Aorta (tissue), 5 donors: ENCODE measurements around the gene AP5Z1. TPM values are rescaled to one million over a fixed set of nuclear protein-coding genes. Genes with fewer than 3 reads are reported as not detected.

Experiments
- ATAC-seq: fragments of 200-7000 bp; cut with Tn5 transposase; one replicate; pipeline ENCODE4 v1.9.1; 2022; ENCODE audit warnings: moderate library complexity; ENCODE audit not compliant: low FRiP score
- DNase-seq, 2 donors: peaks; one replicate each; pipeline ENCODE4 v3.0.0-alpha.2; 2020
- H3K27ac ChIP-seq, 2 donors: one replicate each; pipeline ENCODE4 v1.5.1; 2013; ENCODE audit warnings: low read length in 2 of 2, mild to moderate bottlenecking in 2 of 2, moderate library complexity in 2 of 2, control low read depth in 1 of 2, inconsistent platforms in 1 of 2, low read depth in 1 of 2
- H3K27me3 ChIP-seq, 2 donors: one replicate each; pipeline ENCODE4 v1.6.1; 2013; ENCODE audit warnings: control low read depth in 1 of 2, low read length in 1 of 2, mild to moderate bottlenecking in 1 of 2, moderate library complexity in 1 of 2; ENCODE audit not compliant: insufficient read depth in 2 of 2, control insufficient read depth in 1 of 2
- H3K36me3 ChIP-seq, 2 donors: one replicate each; pipeline ENCODE4 v1.6.1; 2013; ENCODE audit warnings: control low read depth in 1 of 2, low read length in 1 of 2, mild to moderate bottlenecking in 1 of 2; ENCODE audit not compliant: insufficient read depth in 2 of 2, control insufficient read depth in 1 of 2
- H3K4me1 ChIP-seq, 2 donors: one replicate each; pipeline ENCODE4 v1.6.1; 2013; ENCODE audit warnings: low read length in 2 of 2, control low read depth in 1 of 2, mild to moderate bottlenecking in 1 of 2, moderate library complexity in 1 of 2; ENCODE audit not compliant: insufficient read depth in 2 of 2, control insufficient read depth in 1 of 2
- H3K4me3 ChIP-seq, 2 donors: one replicate each; pipeline ENCODE4 v1.5.1; 2013; ENCODE audit warnings: low read length in 2 of 2, control low read depth in 1 of 2, mild to moderate bottlenecking in 1 of 2
- H3K9me3 ChIP-seq: one replicate; pipeline ENCODE4 v1.6.1; 2013; ENCODE audit warnings: mild to moderate bottlenecking, low read length; ENCODE audit not compliant: control insufficient read depth
- WGBS, 2 donors: extraction: QIAGEN DNeasy Blood & Tissue Kit; methylation state at CpG; one replicate each; pipeline ENCODE4 v1.1.7; 2013; 5-methylcytosine and 5-hydroxymethylcytosine counted together
- intact Hi-C, 2 donors: fragments of 100-400 bp; cut with DNase I; formaldehyde crosslinking; loops; one replicate each; pipeline versions ENCODE4 v1.14.2 to v1.15.0; 2022
- polyA plus RNA-seq, 2 donors: library from polyadenylated mRNA; stranded (reverse); fragments of 200-250 nt; gene quantifications; one replicate each; pipeline ENCODE4 v1.2.3, GENCODE V29; 2013
- total RNA-seq, 2 donors: library from RNA; stranded (reverse); fragmentation: NEBNext Ultra II Directional; extraction: Animal tissue kit (Norgen Biotek cat#: 25700); gene quantifications; one replicate each; pipeline ENCODE4 v1.2.1, GENCODE V29; 2021
- donor health status: healthy with polysubstance abuse.
- donor health status: Bipolar disorder and iron deficiency.
- donor health status: DM: no; HTN: no; CAD: no.
- donor health status: DM: no; HTN: no; CAD: no.
- donor health status: DM: yes; HTN: yes; CAD: no.

AP5Z1 gene
- total and polyA plus RNA-seq, 4 donors = 12.5 to 99.9 (median 38.0) TPM

DNA sequence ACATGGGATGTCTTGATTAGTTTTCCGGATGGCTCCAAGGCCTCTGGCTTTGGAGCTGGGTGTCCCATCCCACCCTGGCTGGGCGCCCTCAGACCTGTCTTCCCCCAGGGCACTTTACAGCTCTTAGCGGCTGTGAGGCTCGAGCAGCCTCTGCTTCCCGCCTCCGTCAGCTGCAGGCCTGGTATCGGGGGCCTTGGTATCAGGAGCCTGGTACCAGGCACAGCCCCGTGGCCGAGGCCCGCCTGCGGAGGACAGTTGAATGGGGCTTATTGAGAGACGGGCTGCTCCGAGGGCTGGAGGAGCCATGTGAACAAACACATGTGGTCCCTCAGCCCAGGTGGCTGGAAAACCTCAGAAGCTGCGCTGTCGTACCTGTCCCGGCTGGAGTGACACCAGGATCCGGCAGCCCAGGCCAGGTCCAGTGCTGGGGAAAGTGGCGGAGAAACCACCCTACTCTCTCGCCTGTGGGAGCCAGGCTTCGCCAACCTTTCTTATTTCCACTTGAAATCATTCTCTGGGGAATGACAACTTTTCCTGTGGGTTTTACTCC is 23.9 kb upstream of the AP5Z1 start:
- Histone ChIP-seq H3K27ac (peak overlapping the region; percentile 2 to 16), H3K4me3 (no peak overlapping the region), H3K4me1 (no peaks in the 10 kb centered on the region), H3K27me3 (no peaks in the 10 kb centered on the region), H3K9me3 (no peaks in the 10 kb centered on the region), H3K36me3 (peaks cover 0 to 2% of the 10 kb centered on the region in 2 donors)
- 17 to 24% methylated on average over 20 of the region's 20 CpGs for WGBS, 2 donors
- intact Hi-C loops = loop anchor here in 1 of 2 donors (5.0 kb wide), 1 partner anchor 69 kb away; the partner anchor contains the start of gene FOXK1
- no peak for DNase-seq
- no peak for ATAC-seq

DNA sequence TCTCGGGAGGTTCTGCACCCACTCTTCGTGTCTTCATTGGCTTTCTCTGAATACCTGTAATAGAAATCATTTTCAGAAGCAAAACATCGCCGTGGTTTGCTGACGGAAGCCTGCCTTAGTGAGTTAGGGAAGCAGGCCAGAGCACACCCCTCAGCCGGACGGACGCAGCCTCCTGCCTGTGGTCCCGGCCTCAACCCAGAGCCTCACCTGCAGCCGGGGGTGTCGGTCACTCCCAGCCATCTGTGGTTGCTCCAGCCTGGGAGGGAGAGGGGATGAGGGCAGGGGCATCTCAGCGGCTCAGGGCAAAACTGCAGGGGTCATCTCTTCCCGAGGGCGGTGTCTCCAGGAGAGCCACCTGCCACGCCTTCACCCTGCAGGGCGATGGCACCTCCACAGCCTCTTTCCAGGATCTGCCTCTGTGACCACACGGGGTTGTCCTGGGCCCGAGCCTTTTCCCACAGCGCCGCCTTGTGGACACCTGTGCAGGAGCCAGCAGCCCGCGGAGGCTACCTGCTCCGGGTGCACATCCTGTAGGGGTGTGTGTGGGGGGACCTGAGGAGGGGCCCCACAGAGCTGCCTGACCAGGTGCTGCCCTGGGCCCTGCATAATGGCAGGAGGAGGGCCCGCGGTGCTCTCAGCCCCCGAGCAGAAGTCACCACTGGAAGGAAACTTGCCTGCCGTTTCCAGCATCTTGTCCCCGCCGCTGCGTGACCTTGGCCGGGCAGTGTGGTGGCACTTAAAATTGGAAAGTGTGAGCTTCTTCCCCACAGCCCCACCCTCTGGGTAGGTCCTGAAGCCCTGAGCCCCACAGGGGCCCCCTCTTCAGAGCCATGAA is 21.6 kb upstream of the AP5Z1 start:
- H3K27ac ChIP-seq = no peak overlapping the region
- H3K9me3 ChIP-seq = no peaks in the 10 kb centered on the region
- 51 to 55% methylated on average over 31 of the region's 31 CpGs for WGBS, 2 donors
- no peaks in the 10 kb centered on the region for H3K27me3 ChIP-seq
- H3K4me3 ChIP-seq = no peak overlapping the region
- ATAC-seq = peak; percentile 84
- intact Hi-C loops = loop anchor here in 1 of 2 donors (5.0 kb wide), 1 partner anchor 72 kb away; the partner anchor contains the start of gene FOXK1
- peaks cover 0 to 2% of the 10 kb centered on the region in 2 donors for H3K36me3 ChIP-seq
- H3K4me1 ChIP-seq = no peaks in the 10 kb centered on the region
- peak; percentile 82 to 95 for DNase-seq

DNA sequence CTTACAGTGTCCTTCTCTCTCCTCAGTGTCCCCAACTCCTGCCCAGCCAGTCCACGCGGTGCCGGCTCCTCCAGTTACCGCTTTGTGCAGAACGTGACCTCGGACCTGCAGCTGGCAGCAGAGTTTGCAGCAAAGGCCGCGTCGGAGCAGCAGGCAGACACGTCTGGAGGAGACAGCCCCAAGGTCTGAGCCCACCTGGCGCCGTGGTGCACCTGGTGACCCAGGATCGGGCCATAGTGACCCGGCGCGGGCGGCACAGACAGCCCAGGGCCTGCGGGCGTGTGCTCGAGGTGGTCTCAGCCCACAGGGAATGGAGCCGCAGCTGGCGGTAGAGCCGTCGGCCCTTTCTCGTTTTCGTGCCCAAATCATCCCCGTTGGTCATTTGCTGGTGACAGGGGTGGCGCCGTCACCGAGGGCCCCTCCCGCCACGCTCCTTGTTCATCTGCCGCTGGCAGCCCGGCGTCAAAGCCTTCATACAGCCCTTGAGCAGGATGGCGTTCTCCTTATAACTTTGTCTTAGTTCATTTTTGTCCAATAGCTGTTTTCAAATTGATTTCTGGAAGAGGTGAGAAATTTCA is 20.9 kb upstream of the AP5Z1 start:
- no peak overlapping the region for H3K27ac ChIP-seq
- intact Hi-C loops = loop anchor here in 1 of 2 donors (5.0 kb wide), 1 partner anchor 72 kb away; the partner anchor contains the start of gene FOXK1
- peak; percentile 3 for ATAC-seq

DNA sequence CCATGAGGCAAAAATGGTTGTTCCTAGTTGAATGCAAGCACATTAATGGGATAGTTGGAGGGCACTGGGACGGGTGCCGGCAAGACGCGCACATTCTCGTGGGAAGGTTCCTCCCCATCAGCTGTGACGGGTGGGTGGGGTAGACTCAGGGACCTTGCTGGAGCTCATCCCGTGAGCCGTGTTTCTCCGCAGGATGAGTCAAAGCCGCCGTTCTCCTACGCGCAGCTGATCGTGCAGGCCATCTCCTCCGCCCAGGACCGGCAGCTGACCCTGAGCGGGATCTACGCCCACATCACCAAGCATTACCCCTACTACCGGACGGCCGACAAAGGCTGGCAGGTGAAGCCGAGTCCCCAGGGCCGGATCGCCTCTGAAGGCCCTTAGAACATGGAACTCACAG is 20.4 kb upstream of the AP5Z1 start:
- Histone ChIP-seq H3K36me3 (peaks cover 0 to 2% of the 10 kb centered on the region in 2 donors), H3K4me3 (no peak overlapping the region), H3K27me3 (no peaks in the 10 kb centered on the region), H3K27ac (no peak overlapping the region), H3K9me3 (no peaks in the 10 kb centered on the region), H3K4me1 (no peaks in the 10 kb centered on the region)
- 92 to 93% methylated on average over 24 of the region's 24 CpGs for WGBS, 2 donors
- DNase-seq (no peak), ATAC-seq (no peak)
- intact Hi-C loops = no loop called here

More for the DNA sequence above, 20.9 kb upstream of the AP5Z1 start:
- no peaks in the 10 kb centered on the region for H3K9me3 ChIP-seq
- DNase-seq = no peak
- H3K36me3 ChIP-seq = peaks cover 0 to 2% of the 10 kb centered on the region in 2 donors
- WGBS, 2 donors = 90 to 92% methylated on average over 36 of the region's 36 CpGs
- H3K27me3 ChIP-seq = no peaks in the 10 kb centered on the region
- no peaks in the 10 kb centered on the region for H3K4me1 ChIP-seq
- H3K4me3 ChIP-seq = no peak overlapping the region

DNA sequence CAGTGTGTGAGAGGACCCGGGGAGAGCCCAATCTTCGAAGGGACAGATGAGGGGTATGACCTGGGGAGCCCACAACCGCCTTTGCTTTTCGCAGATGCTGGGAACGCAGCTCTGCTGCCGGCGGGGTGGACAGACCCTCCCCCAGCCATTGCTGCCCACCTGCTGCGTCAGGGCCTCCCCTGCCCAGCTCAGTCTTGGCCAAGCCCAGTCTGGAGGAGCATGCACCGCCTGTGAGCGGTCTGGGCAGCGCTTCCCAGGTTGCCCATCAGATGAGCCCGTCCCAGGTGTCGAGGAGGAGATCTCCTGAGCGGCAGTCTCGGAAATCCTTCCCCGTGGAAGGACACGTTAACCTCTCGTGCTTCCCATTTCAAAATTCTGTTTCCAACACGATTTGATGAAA is 17.3 kb upstream of the AP5Z1 start:
- DNase-seq (no peak), ATAC-seq (no peak)
- intact Hi-C loops = no loop called here
- Histone ChIP-seq H3K27me3 (no peaks in the 10 kb centered on the region), H3K4me3 (no peak overlapping the region), H3K27ac (no peak overlapping the region), H3K9me3 (no peaks in the 10 kb centered on the region), H3K36me3 (peaks cover 0 to 8% of the 10 kb centered on the region in 2 donors), H3K4me1 (no peaks in the 10 kb centered on the region)
- 92 to 94% methylated on average over 19 of the region's 19 CpGs for WGBS, 2 donors

DNA sequence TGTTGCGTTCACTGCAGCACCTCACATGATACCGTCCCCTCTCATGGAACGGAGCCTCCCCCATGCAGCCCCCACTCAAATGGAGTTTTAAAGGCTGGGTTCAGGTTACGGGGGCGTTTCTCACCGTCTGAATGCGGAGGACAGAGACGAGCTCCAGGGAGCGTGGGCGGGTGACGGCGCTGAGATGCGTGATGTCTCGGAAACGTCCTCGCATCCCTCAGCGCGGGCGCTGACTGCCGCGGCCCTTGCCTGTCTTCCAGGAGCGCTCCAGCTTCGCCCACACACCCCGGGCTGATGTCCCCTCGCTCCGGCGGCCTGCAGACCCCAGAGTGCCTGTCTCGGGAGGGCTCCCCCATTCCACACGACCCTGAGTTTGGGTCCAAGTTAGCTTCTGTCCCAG is 16.6 kb upstream of the AP5Z1 start:
- Histone ChIP-seq H3K4me3 (no peak overlapping the region), H3K27me3 (no peaks in the 10 kb centered on the region), H3K4me1 (no peaks in the 10 kb centered on the region), H3K27ac (no peak overlapping the region), H3K9me3 (no peaks in the 10 kb centered on the region), H3K36me3 (peaks cover 0 to 10% of the 10 kb centered on the region in 2 donors)
- 93% methylated on average over 29 of the region's 29 CpGs for WGBS, 2 donors
- DNase-seq (no peak), ATAC-seq (no peak)
- intact Hi-C loops = no loop called here

GRCh38 chr7:4759211-4759610 is 16.2 kb upstream of the AP5Z1 start:
- peak; percentile 46 for ATAC-seq
- Histone ChIP-seq H3K9me3 (no peaks in the 10 kb centered on the region), H3K4me1 (no peaks in the 10 kb centered on the region), H3K4me3 (no peak overlapping the region), H3K27ac (no peak overlapping the region), H3K36me3 (peaks cover 0 to 10% of the 10 kb centered on the region in 2 donors), H3K27me3 (no peaks in the 10 kb centered on the region)
- 96% methylated on average over 40 of the region's 40 CpGs for WGBS, 2 donors
- intact Hi-C loops = no loop called here
- no peak for DNase-seq

- DNase-seq (no peak), ATAC-seq (no peak)
- 93 to 94% methylated on average over 26 of the region's 26 CpGs for WGBS, 2 donors
- no peaks in the 10 kb centered on the region for H3K9me3 ChIP-seq
- no peak overlapping the region for H3K27ac ChIP-seq
- H3K36me3 ChIP-seq = peaks cover 0 to 8% of the 10 kb centered on the region in 2 donors
- intact Hi-C loops = no loop called here
- H3K4me3 ChIP-seq = no peak overlapping the region
- H3K27me3 ChIP-seq = no peaks in the 10 kb centered on the region
- no peaks in the 10 kb centered on the region for H3K4me1 ChIP-seq
Observed at GRCh38 chr7:4760952-4761351, 14.5 kb upstream of the AP5Z1 start.
